ENCODE data around the gene SGMS2.
A peak's percentile ranks its signal among the peaks of the same experiment; 100 is the strongest.
"Not testable (repeated sequence)": the region's sequence is repeated elsewhere in the genome, so short reads cannot be mapped to it uniquely, and the experiment has no call there.

SGMS2 gene

GRCh38 chr4:107916623-107917022 lies 91.9 kb downstream of the SGMS2 start:
- no peak for DNase-seq

DNA sequence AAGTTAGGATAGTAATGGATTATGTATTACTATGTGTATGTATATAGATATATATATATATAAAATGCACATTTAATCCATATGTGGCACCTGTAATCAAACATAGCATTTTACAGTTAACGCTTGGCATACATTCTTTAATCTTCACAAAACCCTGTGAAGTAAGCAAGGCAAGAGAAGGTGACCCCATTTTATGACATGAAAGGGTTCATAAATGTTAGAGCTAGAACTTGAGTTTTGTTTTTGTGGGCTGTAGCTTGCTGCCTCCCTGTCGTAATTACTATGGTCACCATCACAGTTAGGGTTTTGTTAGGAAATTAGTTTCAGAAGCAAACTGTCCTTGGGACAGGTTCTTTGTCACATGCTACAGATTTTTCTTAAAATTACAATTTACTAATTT lies 92.8 kb downstream of the SGMS2 start:
- DNase-seq: no peak

GRCh38 chr4:107922486-107923473 lies 98.0 kb downstream of the SGMS2 start:
- no peak for DNase-seq

GRCh38 chr4:107925713-107926112 lies 101.0 kb downstream of the SGMS2 start:
- not testable (repeated sequence) for DNase-seq

DNA sequence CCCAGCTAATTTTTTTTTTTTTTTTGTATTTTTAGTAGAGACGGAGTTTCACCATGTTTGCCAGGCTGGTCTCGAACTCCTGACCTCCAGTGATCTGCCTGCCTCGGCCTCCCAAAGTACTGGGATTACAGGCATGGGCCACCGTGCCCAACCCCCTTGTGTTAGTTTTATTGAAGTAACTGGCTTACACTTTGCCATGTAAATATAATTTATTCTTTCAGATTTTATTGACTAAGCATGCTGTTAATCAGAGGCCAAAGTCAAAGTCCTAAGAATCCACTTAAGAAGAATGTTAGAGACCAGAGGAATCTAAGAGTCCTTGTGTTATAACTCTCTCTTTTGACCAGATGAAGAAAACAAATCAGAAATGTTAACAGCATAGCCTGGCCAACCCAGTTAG lies 102.1 kb downstream of the SGMS2 start:
- DNase-seq: not testable (repeated sequence)

GRCh38 chr4:107930821-107931774 lies 106.4 kb downstream of the SGMS2 start, which contains the start of gene CYP2U1:
Gene CYP2U1 (plus strand): TSS chr4:107931549. CDS start chr4:107931644, 95 bp downstream.
- peak; percentile 64 for DNase-seq

GRCh38 chr4:107931775-107932321 lies 107.1 kb downstream of the SGMS2 start:
- DNase-seq: peak; percentile 36

- DNase-seq: no peak
Measured at GRCh38 chr4:107935246-107935645, 110.5 kb downstream of the SGMS2 start.

DNA sequence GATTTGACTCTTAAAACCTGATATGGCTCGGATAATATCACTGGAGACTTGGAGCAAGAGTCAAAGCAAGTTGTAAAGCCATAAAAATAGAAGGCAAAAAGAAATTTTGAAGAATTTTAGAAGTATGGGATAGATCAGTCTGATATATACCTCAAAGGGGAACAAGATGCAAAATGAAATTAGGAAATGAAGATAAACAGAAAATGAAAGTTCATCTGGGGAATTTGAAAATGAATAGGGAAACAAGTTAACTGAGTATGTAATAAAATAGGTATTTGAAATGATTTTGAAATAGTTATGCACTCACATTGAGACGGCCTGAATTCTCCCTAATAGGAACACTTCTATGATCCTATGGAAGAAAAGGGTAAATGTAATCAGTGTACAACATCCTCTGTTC lies 112.3 kb downstream of the SGMS2 start:
- DNase-seq: no peak

DNA sequence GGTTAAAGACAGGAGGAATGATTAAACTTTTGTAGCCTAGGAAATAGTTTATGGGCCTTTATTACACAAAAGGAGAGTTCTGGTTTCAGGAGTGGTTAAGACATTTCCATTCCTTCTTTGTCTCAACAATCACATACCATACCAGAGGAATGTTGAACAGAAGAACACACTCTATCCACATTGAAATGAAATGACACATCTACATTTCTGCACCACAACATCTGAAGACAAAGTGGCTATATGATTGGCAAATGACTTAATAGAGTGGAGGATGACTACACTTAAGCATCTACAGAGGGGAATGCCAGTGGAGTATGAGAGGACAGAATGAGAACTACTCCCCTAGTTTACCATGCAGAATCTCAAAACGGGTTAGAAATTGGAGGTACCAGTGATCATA lies 114.6 kb downstream of the SGMS2 start:
- DNase-seq: no peak

GRCh38 chr4:107945809-107946208 lies 121.1 kb downstream of the SGMS2 start:
- DNase-seq: no peak

GRCh38 chr4:107950746-107951540 lies 126.2 kb downstream of the SGMS2 start:
- DNase-seq: no peak

DNA sequence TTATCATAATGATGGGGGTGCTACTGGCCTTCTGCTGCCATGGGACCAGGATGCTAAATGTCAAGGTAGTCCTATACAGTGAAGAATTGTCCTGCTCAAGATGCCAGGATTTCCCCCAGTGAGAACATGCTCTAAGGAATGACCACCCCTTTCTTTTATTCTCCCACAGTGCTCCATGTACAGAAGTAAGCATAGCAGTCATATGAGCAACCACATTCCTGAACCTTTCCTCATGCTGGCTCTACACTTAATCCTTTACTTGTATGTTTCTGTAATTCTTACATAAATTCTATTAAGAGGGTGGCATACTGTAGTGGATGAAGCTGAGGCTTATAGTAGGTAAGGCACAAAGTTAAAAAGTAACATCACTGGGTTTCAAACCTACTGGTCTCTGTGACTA lies 126.8 kb downstream of the SGMS2 start:
- no peak for DNase-seq

- no peak for DNase-seq
Measured at GRCh38 chr4:107956011-107956410, 131.3 kb downstream of the SGMS2 start.
